B cell (primary cell): ENCODE measurements around the gene HAUS2.

ENCODE experiments used
- EZH2 ChIP-seq: IDR thresholded peaks from 2 replicates; pipeline ENCODE4 v1.6.1; 2012; ENCODE audit warnings: borderline replicate concordance, low read depth, mild to moderate bottlenecking, moderate library complexity, low read length; ENCODE audit not compliant: insufficient read depth, poor library complexity, severe bottlenecking
- TF ChIP-seq, protein P1 (sequence below): fragments of 200-600 bp; IDR thresholded peaks from one replicate; pipeline ENCODE4 v1.8.0; 2022; ENCODE audit warnings: antibody characterized with exemption, mild to moderate bottlenecking

DNA sequence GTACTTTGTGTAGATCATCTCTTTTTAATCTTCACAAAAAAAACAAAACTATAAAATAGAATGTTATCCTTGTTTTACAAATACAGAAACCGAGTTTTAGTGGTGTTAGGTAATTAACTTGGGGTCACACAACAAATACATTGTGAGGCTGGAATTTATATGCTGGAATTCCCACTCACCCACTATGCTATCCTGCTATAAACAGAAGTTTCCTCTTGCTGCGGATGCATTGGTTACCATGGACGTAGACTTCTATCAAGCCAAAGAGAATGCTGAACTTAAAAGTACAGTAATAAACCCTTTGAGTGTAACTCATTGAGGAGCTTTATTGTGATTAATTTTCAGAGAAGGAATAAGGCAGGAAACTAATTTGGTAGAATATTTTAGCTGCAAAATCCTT, 44.0 kb upstream of the HAUS2 start:
- TF ChIP-seq, protein P1, sequence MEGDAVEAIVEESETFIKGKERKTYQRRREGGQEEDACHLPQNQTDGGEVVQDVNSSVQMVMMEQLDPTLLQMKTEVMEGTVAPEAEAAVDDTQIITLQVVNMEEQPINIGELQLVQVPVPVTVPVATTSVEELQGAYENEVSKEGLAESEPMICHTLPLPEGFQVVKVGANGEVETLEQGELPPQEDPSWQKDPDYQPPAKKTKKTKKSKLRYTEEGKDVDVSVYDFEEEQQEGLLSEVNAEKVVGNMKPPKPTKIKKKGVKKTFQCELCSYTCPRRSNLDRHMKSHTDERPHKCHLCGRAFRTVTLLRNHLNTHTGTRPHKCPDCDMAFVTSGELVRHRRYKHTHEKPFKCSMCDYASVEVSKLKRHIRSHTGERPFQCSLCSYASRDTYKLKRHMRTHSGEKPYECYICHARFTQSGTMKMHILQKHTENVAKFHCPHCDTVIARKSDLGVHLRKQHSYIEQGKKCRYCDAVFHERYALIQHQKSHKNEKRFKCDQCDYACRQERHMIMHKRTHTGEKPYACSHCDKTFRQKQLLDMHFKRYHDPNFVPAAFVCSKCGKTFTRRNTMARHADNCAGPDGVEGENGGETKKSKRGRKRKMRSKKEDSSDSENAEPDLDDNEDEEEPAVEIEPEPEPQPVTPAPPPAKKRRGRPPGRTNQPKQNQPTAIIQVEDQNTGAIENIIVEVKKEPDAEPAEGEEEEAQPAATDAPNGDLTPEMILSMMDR, result no peak
- TF ChIP-seq EZH2, result no peak
